HepG2 (cell line): Measurements from ENCODE around the gene STAT5A. TPM values are rescaled to one million over a fixed set of nuclear protein-coding genes. Genes with fewer than 3 reads are reported as not detected.

Experiments
- ATAC-seq: fragments of 200-7000 bp; cut with Tn5 transposase; 3 replicates; pipeline ENCODE4 v1.9.1; 2020; ENCODE audit warnings: mild to moderate bottlenecking, moderate library complexity
- BruUV-seq: library from RNA; stranded (reverse); fragments of 400-500 nt; replicated peaks from 2 replicates; lab custom pipeline; 2021; lab: Mats Ljungman, UMichigan
- CTCF ChIA-PET: fragments of 300-600 bp; formaldehyde crosslinking; extraction: SDS; loops from one replicate; lab custom pipeline; 2021; ENCODE audit warnings: low total read pairs, inconsistent platforms, low intra/inter-chr PET ratio; lab: Yijun Ruan, JAX
- POLR2A ChIA-PET: fragments of 350-600 bp; sonication (Branson Sonifier 250); formaldehyde crosslinking; loops from one replicate; lab custom pipeline; 2020; ENCODE audit warnings: antibody characterized with exemption, inconsistent platforms; lab: Yijun Ruan, JAX
- DNase-seq: peaks from one replicate; pipeline ENCODE4 v3.0.0-alpha.2; 2015; ENCODE audit warnings: low spot score
- FAIRE-seq: peaks from 3 replicates; lab custom pipeline; 2011; peaks lifted over from hg19 to GRCh38; lab: Jason Lieb, UNC
- H2AFZ ChIP-seq: one replicate; pipeline ENCODE4 v1.6.1; 2011; ENCODE audit warnings: low read length, inconsistent platforms
- H3K27ac ChIP-seq: fragments of 300-600 bp; 3 replicates; pipeline ENCODE4 v1.8.0; 2011; ENCODE audit warnings: mixed run types, mild to moderate bottlenecking, mixed read lengths, low read length, inconsistent platforms; ENCODE audit not compliant: insufficient read depth; ENCODE audit errors: extremely low read length
- H3K27me3 ChIP-seq, 2 experiments: fragments of 200-600 bp in 1 of 2; 2 replicates in 1 of 2; 3 replicates in 1 of 2; pipeline versions ENCODE4 v1.6.0 to v1.8.0; 2011; ENCODE audit warnings: low read length in 2 of 2, mild to moderate bottlenecking in 2 of 2, moderate library complexity in 2 of 2, inconsistent platforms in 1 of 2; ENCODE audit not compliant: insufficient read depth in 2 of 2, control insufficient read depth in 1 of 2
- H3K36me3 ChIP-seq, 2 experiments: fragments of 200-600 bp in 1 of 2; replicated peaks in 1 of 2; 2 replicates in 1 of 2; 3 replicates in 1 of 2; pipeline versions ENCODE4 v1.5.1 to v1.8.0; 2011; ENCODE audit warnings: low read length in 2 of 2, inconsistent platforms in 1 of 2; ENCODE audit not compliant: insufficient read depth in 2 of 2, control insufficient read depth in 1 of 2
- H3K4me1 ChIP-seq: 2 replicates; pipeline ENCODE4 v1.5.1; 2012; ENCODE audit warnings: low read length, inconsistent platforms; ENCODE audit not compliant: insufficient read depth
- H3K4me2 ChIP-seq: 2 replicates; pipeline ENCODE4 v1.6.0; 2011; ENCODE audit warnings: low read depth, low read length, inconsistent platforms
- H3K4me3 ChIP-seq, 3 experiments: fragments of 200-600 bp in 1 of 3; sonication (generic), shearing (Covaris generic) in 1 of 3; replicated peaks in 1 of 3; 2 replicates each; pipeline ENCODE4 v1.5.1; 2011 to 2016; ENCODE audit warnings: low read length in 3 of 3, inconsistent platforms in 2 of 3, low read depth in 2 of 3, mild to moderate bottlenecking in 2 of 3, control low read depth in 1 of 3, mixed read lengths in 1 of 3; ENCODE audit not compliant: insufficient read depth in 1 of 3
- H3K79me2 ChIP-seq: one replicate; pipeline ENCODE4 v1.6.1; 2011; ENCODE audit warnings: low read length, inconsistent platforms; ENCODE audit not compliant: insufficient read depth
- H3K9ac ChIP-seq: 2 replicates; pipeline ENCODE4 v1.6.0; 2011; ENCODE audit warnings: mild to moderate bottlenecking, low read depth, low read length, inconsistent platforms; ENCODE audit not compliant: insufficient read depth
- H3K9me3 ChIP-seq: 2 replicates; pipeline ENCODE4 v1.5.1; 2012; ENCODE audit warnings: mild to moderate bottlenecking, low read length
- H4K20me1 ChIP-seq: 2 replicates; pipeline ENCODE4 v1.6.0; 2011; ENCODE audit warnings: inconsistent platforms, mild to moderate bottlenecking, low read length, moderate library complexity; ENCODE audit not compliant: insufficient read depth
- ATRX ChIP-seq: sonication (generic); formaldehyde crosslinking; IDR thresholded peaks from 2 replicates; pipeline ENCODE4 v1.4.0; 2020; ENCODE audit warnings: missing genetic modification reagents, borderline replicate concordance
- CHCHD3 ChIP-seq: sonication (generic); formaldehyde crosslinking; IDR thresholded peaks from 2 replicates; pipeline ENCODE4 v1.8.0; 2022; ENCODE audit warnings: mild to moderate bottlenecking, missing genetic modification reagents, moderate library complexity
- CHD4 ChIP-seq: fragments of 200-600 bp; sonication (generic); IDR thresholded peaks from 2 replicates; pipeline ENCODE4 v1.7.0; 2017; ENCODE audit warnings: mild to moderate bottlenecking, low read length, borderline replicate concordance
- HINFP ChIP-seq: sonication (generic); formaldehyde crosslinking; IDR thresholded peaks from 2 replicates; pipeline ENCODE4 v1.4.0; 2020; ENCODE audit warnings: low read depth, mild to moderate bottlenecking, missing genetic modification reagents
- HNRNPK ChIP-seq: fragments of 200-400 bp; formaldehyde crosslinking; IDR thresholded peaks from 2 replicates; pipeline ENCODE4 v1.6.1; 2018; ENCODE audit warnings: low read length, low read depth, moderate library complexity, mild to moderate bottlenecking; ENCODE audit not compliant: poor library complexity, severe bottlenecking
- KAT8 ChIP-seq: IDR thresholded peaks from 2 replicates; pipeline ENCODE4 v1.6.1; 2016; ENCODE audit warnings: missing genetic modification reagents, missing compliant biosample characterization
- KDM4B ChIP-seq: sonication (generic); formaldehyde crosslinking; IDR thresholded peaks from 2 replicates; pipeline ENCODE4 v1.4.0; 2020; ENCODE audit warnings: missing genetic modification reagents
- NR0B2 ChIP-seq: sonication (generic); formaldehyde crosslinking; IDR thresholded peaks from 2 replicates; pipeline ENCODE4 v1.4.0; 2020; ENCODE audit warnings: mild to moderate bottlenecking, missing genetic modification reagents
- TGIF2 ChIP-seq: IDR thresholded peaks from 2 replicates; pipeline ENCODE4 v1.6.1; 2016; ENCODE audit warnings: control low read depth, missing compliant biosample characterization
- ZBTB10 ChIP-seq: sonication (generic); formaldehyde crosslinking; IDR thresholded peaks from 2 replicates; pipeline ENCODE4 v1.4.0; 2020; ENCODE audit warnings: missing genetic modification reagents, borderline replicate concordance
- ZBTB21 ChIP-seq: sonication (generic); formaldehyde crosslinking; IDR thresholded peaks from 2 replicates; pipeline ENCODE4 v1.4.0; 2020; ENCODE audit warnings: missing genetic modification reagents
- ZFP91 ChIP-seq: sonication (generic); formaldehyde crosslinking; IDR thresholded peaks from 2 replicates; pipeline ENCODE4 v1.9.0; 2022; ENCODE audit warnings: missing genetic modification reagents, mild to moderate bottlenecking, borderline replicate concordance
- ZNF207 ChIP-seq: fragments of 450-650 bp; IDR thresholded peaks from 2 replicates; pipeline ENCODE4 v1.6.1; 2016; ENCODE audit warnings: antibody characterized with exemption, borderline replicate concordance
- ZNF292 ChIP-seq: sonication (generic); formaldehyde crosslinking; IDR thresholded peaks from 2 replicates; pipeline ENCODE4 v1.8.1; 2022; ENCODE audit warnings: mild to moderate bottlenecking, low read depth, missing genetic modification reagents, borderline replicate concordance
- ZNF331 ChIP-seq: sonication (generic); formaldehyde crosslinking; IDR thresholded peaks from 2 replicates; pipeline ENCODE4 v1.4.0; 2020; ENCODE audit warnings: missing genetic modification reagents
- ZNF550 ChIP-seq: sonication (generic); formaldehyde crosslinking; IDR thresholded peaks from 2 replicates; pipeline ENCODE4 v1.4.0; 2020; ENCODE audit warnings: mild to moderate bottlenecking, missing genetic modification reagents, borderline replicate concordance
- ZNF639 ChIP-seq: conservative IDR thresholded peaks from 2 replicates; pipeline ENCODE4 v1.6.1; 2018; ENCODE audit warnings: missing genetic modification reagents
- WGBS: methylation state at CpG from one replicate; pipeline ENCODE4 v1.1.6; 2017; ENCODE audit warnings: low lambda C conversion rate; 5-methylcytosine and 5-hydroxymethylcytosine counted together
- in situ Hi-C: cut with HindIII; loops from 2 replicates; pipeline ENCODE4 v1.10.0; 2017; ENCODE audit warnings: low pct_unique_long_range_greater_than_20kb; ENCODE audit not compliant: extremely low pct_ligation_motif_present
- intact Hi-C: fragments of 100-400 bp; cut with micrococcal nuclease; formaldehyde crosslinking; loops from one replicate; pipeline ENCODE4 v1.10.0; 2022; ENCODE audit not compliant: unreplicated experiment
- polyA plus RNA-seq, 8 experiments: library from polyadenylated mRNA; depleted of rRNA in 3 of 8; stranded (reverse) in 7 of 8; unstranded in 1 of 8; fragments of >200 nt; fragmentation: Illumina TruSeq in 4 of 8; extraction: Trizol in 4 of 8; gene quantifications; 2 replicates each; pipeline versions ENCODE4 v1.2.1 to v1.2.3, GENCODE V29; 2011 to 2016; ENCODE audit warnings: low read depth in 4 of 8, missing spikeins in 1 of 8, mixed read lengths in 1 of 8; ENCODE audit not compliant: insufficient read depth in 1 of 8
- total RNA-seq, 5 experiments: library from RNA; depleted of rRNA; stranded (reverse); fragments of >200 nt; fragmentation: Illumina TruSeq; extraction: Trizol; gene quantifications; 2 replicates each; pipeline ENCODE4 v1.2.3, GENCODE V29; 2016; ENCODE audit warnings: low read depth in 1 of 5

Gene STAT5A
- total and polyA plus RNA-seq, 2 of the 13 experiments (the other 11 are each of a cell fraction or from before 2014, with no cell fraction given) = 1.4 to 4.1 TPM

- H3K4me2 ChIP-seq = no peak overlapping the region
- no peak overlapping the region for H3K9ac ChIP-seq
- no peak overlapping the region for H2AFZ ChIP-seq
- H3K36me3 ChIP-seq = no peaks in the 10 kb centered on the region
- in situ Hi-C loops (no loop called here), intact Hi-C loops (no loop called here)
- no peak overlapping the region for H3K27ac ChIP-seq
- H3K27me3 ChIP-seq = no peaks in the 10 kb centered on the region
- BruUV-seq = no TSS peak
- TF ChIP-seq ZBTB10 (CRISPR knock-in tag) (no peak), ZNF207 (no peak), CHD4 (no peak), CHCHD3 (CRISPR knock-in tag) (no peak), HNRNPK (no peak), TGIF2 (no peak), KAT8 (CRISPR knock-in tag) (no peak), ZFP91 (no peak), ZNF639 (CRISPR knock-in tag) (no peak), ZBTB21 (CRISPR knock-in tag) (no peak), ZNF331 (CRISPR knock-in tag) (no peak), NR0B2 (no peak), HINFP (CRISPR knock-in tag) (no peak), ATRX (CRISPR knock-in tag) (no peak), ZNF550 (no peak), ZNF292 (CRISPR knock-in tag) (no peak), KDM4B (CRISPR knock-in tag) (no peak)
- peaks cover 5% of the 10 kb centered on the region for H3K79me2 ChIP-seq
- no peak overlapping the region for H3K4me3 ChIP-seq
- H3K4me1 ChIP-seq = peaks cover 14% of the 10 kb centered on the region
- WGBS = over 99% methylated on average over 5 of the region's 5 CpGs
- no peaks in the 10 kb centered on the region for H3K9me3 ChIP-seq
- ChIA-PET POLR2A (no interaction called here), CTCF (no interaction called here)
- FAIRE-seq = no peak
- no peaks in the 10 kb centered on the region for H4K20me1 ChIP-seq
- no peak for DNase-seq
- no peak for ATAC-seq
Measured at GRCh38 chr17:42253578-42253977, 34.7 kb upstream of the STAT5A start.
